DMS53 (cell line): ENCODE measurements around the gene LRMDA.

Source experiments
- DNase-seq: peaks from one replicate; lab custom pipeline; 2025; lab: John Stamatoyannopoulos, UW

The LRMDA gene

GRCh38 chr10:75425291-75426079 lies 5.9 kb upstream of the LRMDA start:
- no peak for DNase-seq

- DNase-seq: no peak
Measured at GRCh38 chr10:75426880-75427279, 4.5 kb upstream of the LRMDA start.

DNA sequence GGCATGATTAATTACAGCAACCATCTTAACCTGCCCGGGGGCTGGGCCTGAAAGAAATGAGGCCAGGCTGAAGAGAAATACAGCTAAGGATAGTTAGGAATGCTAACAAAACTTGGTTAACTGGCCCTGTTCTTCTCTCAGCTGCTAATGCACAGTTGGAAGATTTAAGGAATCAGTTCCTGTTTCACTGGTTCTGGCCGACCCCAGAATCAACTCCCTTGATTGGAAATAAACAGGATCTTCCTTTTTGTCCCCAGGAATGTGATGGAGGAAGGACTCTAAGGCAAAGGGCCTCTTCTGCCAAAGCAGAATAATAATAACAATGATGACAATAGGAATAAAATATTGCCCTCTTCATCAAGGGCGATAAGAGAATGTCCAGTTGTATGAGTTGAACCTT lies 3.5 kb upstream of the LRMDA start:
- no peak for DNase-seq

DNA sequence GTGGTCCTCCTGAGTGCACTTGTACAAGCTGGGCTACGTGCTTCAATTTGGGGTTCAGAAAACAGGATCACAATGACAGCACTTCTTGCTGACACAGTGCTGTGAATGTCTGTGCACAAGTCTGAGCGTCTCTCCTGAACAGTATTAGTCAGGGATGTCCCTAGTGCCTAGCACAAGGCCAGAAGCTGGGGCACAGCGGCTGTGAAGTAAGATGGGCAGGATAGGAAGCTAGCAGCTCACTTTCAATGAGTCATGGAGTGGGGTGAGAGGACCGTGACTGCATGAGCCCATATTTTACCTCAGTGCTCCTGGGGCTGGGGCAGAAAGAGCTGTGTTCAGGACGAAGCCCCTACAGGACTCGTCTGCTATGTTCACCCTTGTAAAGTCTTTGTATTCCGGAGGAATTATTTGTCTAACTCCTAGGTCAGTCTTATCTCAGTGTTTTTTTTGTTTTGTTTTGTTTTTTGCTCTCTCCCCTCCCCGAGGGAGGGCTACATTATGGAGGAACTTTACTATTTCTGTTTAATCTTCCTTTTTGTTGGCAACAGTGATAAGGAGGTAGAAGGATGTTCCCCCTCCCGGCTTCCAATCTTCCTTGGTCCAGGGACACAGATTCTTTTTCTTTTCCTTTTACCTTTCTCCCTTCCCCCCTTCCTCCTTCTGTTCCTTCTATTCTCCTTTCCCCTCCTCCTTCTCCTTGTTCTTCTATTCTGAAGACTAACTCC lies 2.8 kb upstream of the LRMDA start:
- no peak for DNase-seq

GRCh38 chr10:75429159-75429827 lies 2.1 kb upstream of the LRMDA start:
- no peak for DNase-seq

- DNase-seq: no peak
Measured at GRCh38 chr10:75430000-75430763, 1.2 kb upstream of the LRMDA start.

DNA sequence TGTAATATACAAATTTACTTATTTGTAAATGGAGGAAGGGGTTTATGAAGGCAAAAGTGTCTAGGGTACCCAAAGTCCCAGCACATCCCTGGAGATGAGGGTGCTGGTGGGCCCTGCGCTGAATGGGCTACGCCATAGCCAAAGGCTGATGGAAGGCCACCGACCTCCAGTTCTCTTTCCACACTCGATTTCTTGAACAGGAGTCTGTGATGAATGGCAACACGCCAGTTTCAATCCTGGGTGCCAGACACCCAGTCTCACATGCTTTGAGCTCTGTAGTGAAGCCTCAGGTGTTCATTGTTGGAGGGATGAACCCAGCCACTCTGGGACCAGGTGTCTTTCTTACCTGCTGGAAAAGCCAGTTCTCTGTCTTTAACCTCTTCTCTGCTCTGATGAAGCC lies 752 bp downstream of the LRMDA start:
- peak; percentile 60 for DNase-seq

DNA sequence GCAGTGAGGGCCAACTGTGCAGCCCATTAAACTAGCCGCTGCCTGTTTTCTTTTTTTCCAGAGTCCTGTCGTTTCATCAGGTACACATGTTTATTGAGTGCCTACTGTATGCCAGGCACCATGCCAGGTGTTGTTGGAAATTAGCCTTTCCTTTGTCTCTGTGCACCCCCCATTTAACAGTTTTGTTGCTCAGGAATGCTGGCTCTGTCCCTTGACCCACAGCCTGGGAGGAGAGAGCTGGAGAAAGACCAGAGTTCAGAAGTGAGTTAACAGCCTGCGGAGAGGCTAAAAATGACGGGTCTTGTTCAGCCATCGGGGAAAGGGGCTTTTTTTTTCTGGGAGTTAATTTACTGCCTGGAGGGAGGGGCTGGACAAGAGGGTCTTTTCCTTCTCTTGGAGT lies 1.3 kb downstream of the LRMDA start:
- no peak for DNase-seq

- DNase-seq: no peak
Measured at GRCh38 chr10:75433216-75433615, 1.8 kb downstream of the LRMDA start.

DNA sequence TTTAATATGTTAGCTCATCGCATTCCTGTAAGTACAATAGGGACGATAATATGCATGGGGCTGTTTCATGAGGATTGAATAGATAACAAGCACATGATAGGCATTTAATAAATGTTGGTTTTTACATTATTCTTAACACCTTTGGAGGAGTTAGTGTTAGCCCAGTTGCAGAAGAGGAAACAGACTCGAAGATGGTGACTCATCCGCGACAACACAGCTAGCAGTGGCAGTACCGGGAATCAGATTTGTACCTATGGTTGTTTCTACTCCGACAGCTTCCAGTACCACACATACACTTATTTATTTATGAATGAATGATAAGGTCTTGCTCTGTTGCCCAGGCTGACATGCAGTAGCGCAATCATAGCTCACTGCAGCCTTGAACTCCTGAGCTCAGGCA lies 2.9 kb downstream of the LRMDA start:
- DNase-seq: no peak

DNA sequence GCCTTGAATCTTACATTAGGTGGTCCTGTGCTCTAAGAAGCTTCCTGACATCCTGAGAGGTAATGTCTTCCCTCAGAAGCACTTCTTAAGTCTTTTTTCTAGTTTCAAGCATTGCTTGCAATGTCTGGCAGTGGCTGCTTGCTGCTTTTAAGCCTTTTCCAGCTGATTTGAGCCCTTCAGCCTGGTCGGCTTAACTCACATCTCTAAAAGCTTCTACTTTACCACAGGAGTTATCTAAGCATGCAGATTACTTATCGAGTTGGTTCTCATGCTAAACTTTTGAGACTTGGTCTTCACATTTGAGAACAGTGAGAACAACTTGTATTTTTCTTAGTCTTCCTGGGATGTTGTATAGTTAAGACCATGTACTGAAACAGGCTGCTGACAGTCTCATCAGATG lies 3.9 kb downstream of the LRMDA start:
- no peak for DNase-seq

DNA sequence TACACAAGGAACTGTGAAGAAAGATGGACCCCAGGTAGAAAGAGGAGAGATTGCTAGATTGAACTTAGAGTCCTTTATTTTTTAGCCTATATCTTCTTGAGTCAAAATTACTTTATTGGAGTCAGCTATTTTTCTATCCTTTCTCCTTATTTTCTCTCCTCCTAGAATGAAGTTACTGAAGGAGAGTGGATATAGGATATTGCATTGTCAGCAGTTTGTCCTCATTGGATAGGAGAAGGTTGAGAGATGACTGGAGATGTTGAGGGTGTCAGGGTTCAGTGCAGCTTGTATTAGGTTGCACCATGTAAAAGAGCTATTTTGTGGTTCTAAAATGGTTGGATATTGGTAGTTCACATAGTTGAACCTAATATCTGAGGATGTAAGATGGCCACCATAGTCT lies 5.5 kb downstream of the LRMDA start:
- no peak for DNase-seq

DNA sequence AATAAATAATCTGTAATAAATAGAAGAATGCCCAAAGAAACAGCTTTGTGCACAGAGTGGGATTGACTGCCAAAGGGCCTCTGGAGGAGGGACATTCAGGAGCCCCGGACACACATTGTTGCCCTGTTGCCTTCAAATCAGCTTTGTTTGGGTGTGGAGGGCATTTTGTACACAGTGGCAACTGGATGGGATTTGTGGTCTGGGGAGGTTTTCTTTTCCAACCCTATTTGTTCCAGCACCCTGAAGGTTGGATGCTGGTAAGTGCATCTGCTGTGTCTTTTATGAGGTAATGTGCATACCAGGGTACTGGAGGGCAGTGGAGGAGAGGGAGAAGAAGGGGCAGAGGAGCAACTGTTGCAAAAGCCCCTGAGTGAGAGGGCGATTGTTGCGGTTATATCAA lies 6.3 kb downstream of the LRMDA start:
- no peak for DNase-seq

- DNase-seq: no peak
Measured at GRCh38 chr10:75438275-75438674, 6.9 kb downstream of the LRMDA start.

DNA sequence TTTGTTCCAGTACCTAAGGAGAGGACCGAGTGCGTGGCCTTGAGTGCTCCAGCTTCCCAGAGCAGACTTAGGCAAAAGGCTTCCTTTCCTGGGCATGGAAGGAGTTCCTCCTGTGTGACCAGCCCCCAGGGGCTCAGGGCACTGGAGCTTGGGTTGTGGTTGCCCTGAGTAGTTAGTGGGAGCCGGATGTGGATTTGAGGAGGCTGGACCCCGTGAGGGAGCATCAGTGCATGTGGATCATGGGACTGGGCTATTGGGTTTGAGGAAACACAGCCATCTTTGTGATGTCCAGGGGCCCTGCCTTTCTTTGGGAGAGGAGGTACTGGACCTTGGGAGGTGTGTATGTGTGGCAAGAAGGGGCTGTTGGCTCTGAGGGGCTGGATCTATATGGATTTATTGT lies 8.4 kb downstream of the LRMDA start:
- no peak for DNase-seq

- DNase-seq: no peak
Measured at GRCh38 chr10:75440271-75440793, 8.9 kb downstream of the LRMDA start.

DNA sequence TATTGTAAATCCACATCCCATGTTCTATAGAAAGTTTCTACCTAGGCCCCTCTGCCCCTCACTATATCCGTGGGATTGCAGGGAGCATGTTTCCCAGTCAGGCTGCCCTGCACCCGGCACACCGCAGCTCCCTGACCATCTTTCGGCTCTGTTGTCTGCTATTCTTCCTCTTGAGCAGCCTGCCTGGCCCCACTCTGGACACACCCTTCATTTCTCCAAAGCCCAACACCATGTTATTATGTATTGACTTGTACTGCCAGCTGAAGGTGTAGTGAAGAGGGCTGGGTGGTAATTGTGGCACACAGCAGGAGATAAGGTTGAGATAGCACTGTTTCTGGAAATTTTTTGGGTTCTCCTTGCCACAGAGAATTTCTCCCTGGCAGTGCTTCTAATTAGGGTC lies 9.8 kb downstream of the LRMDA start:
- DNase-seq: no peak

DNA sequence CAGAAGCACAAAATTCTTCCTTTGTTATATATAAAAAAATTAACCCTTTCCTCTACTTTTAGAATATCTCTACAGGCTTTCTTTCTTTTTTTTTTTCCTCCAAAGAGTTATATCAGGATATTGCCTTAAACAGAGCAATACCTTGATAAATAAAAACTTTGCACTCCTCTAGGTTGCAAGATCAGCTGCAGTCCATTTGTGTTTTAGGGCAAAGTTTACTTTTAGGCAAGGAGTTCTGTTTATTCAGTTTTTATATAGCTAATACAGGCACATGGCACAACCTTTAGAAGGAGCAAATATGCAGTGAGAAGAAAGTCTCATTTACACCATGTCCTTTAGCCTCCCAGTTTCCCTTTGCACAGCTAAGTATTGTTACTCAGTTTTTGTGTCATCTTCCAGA lies 10.3 kb downstream of the LRMDA start:
- no peak for DNase-seq

DNA sequence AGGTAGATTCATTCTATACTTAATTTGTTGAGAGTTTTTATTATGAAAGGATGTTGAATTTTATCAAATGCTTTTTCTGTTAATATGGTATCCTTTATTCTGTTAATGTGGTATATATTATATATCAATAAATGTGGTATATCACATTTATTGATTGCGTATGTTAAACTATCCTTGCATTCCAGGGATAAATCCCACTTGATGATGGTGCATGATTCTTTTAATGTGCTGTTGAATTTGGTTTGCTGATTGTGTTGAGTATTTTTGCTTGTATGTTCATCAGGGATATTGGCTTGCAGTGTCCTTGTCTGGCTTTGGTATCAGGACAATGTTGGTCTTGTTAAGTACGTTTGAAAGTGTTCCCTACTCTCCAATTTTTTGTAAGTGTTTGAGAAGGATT lies 11.9 kb downstream of the LRMDA start:
- DNase-seq: no peak

GRCh38 chr10:75444781-75445386 lies 13.5 kb downstream of the LRMDA start:
- DNase-seq: no peak

DNA sequence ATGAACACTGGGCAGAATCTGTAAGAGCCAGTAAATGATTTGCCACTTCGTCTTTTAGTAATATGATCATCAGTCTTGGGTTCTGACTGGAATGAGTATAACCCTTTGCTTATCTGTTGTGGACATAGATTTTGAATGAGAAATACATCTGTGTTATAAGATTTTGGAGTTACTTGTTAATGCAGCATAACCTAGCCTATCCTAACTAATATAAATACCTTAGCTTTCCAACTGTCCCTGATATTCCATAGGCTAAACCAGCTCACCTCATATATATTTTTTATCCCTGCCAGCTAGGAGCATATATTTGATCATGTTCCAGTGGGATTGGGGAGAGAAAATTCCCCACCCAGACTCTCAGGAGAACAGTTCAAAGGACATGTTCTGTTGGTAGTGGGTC lies 15.1 kb downstream of the LRMDA start:
- no peak for DNase-seq

GRCh38 chr10:75448166-75448565 lies 16.7 kb downstream of the LRMDA start:
- no peak for DNase-seq
